GM19463 (cell line): Measurements from ENCODE around the gene CCDC85C.
"Not testable (repeated sequence)": the region's sequence is repeated elsewhere in the genome, so short reads cannot be mapped to it uniquely, and the experiment has no call there.

Experiments used
- ATAC-seq: cut with Tn5 transposase; IDR thresholded peaks from one replicate; pipeline ENCODE4 v1.9.1; 2021; ENCODE audit warnings: mild to moderate bottlenecking, moderate library complexity; ENCODE audit not compliant: unreplicated experiment

The CCDC85C gene

GRCh38 chr14:99603471-99604277 lies at the start of gene CCDC85C:
CCDC85C (minus strand) TSS chr14:99604207; CDS start chr14:99603959, 248 bp downstream.
- ATAC-seq: peak; percentile 1

- no peak for ATAC-seq
Observed at GRCh38 chr14:99651953-99652746, 48.1 kb upstream of the CCDC85C start.

- ATAC-seq: no peak
Observed at GRCh38 chr14:99650189-99650588, 46.2 kb upstream of the CCDC85C start.

- no peak for ATAC-seq
Observed at GRCh38 chr14:99649643-99650042, 45.6 kb upstream of the CCDC85C start.

- no peak for ATAC-seq
Observed at GRCh38 chr14:99649219-99649618, 45.2 kb upstream of the CCDC85C start.

GRCh38 chr14:99648027-99648784 lies 44.2 kb upstream of the CCDC85C start:
- no peak for ATAC-seq

GRCh38 chr14:99647411-99647810 lies 43.4 kb upstream of the CCDC85C start:
- ATAC-seq: no peak

GRCh38 chr14:99645545-99646505 lies 41.8 kb upstream of the CCDC85C start:
- no peak for ATAC-seq

- ATAC-seq: no peak
Observed at GRCh38 chr14:99644723-99645544, 40.9 kb upstream of the CCDC85C start, which contains the start of gene HHIPL1. HHIPL1 (plus strand) TSS chr14:99645129; CDS start chr14:99645208, 79 bp downstream.

- ATAC-seq: no peak
Observed at GRCh38 chr14:99644035-99644587, 40.1 kb upstream of the CCDC85C start.

GRCh38 chr14:99643343-99643742 lies 39.3 kb upstream of the CCDC85C start:
- ATAC-seq: no peak

- not testable (repeated sequence) for ATAC-seq
Observed at GRCh38 chr14:99642771-99643170, 38.8 kb upstream of the CCDC85C start.

- no peak for ATAC-seq
Observed at GRCh38 chr14:99637624-99638023, 33.6 kb upstream of the CCDC85C start.

GRCh38 chr14:99636487-99636886 lies 32.5 kb upstream of the CCDC85C start:
- no peak for ATAC-seq

GRCh38 chr14:99635116-99635515 lies 31.1 kb upstream of the CCDC85C start:
- ATAC-seq: no peak

- no peak for ATAC-seq
Observed at GRCh38 chr14:99634443-99634842, 30.4 kb upstream of the CCDC85C start.

GRCh38 chr14:99633918-99634317 lies 29.9 kb upstream of the CCDC85C start:
- no peak for ATAC-seq

GRCh38 chr14:99633141-99633540 lies 29.1 kb upstream of the CCDC85C start:
- no peak for ATAC-seq
